ENCODE measurements around the gene CDC7.
"Not testable (repeated sequence)": the region's sequence is repeated elsewhere in the genome, so short reads cannot be mapped to it uniquely, and the experiment has no call there.

Gene CDC7

DNA sequence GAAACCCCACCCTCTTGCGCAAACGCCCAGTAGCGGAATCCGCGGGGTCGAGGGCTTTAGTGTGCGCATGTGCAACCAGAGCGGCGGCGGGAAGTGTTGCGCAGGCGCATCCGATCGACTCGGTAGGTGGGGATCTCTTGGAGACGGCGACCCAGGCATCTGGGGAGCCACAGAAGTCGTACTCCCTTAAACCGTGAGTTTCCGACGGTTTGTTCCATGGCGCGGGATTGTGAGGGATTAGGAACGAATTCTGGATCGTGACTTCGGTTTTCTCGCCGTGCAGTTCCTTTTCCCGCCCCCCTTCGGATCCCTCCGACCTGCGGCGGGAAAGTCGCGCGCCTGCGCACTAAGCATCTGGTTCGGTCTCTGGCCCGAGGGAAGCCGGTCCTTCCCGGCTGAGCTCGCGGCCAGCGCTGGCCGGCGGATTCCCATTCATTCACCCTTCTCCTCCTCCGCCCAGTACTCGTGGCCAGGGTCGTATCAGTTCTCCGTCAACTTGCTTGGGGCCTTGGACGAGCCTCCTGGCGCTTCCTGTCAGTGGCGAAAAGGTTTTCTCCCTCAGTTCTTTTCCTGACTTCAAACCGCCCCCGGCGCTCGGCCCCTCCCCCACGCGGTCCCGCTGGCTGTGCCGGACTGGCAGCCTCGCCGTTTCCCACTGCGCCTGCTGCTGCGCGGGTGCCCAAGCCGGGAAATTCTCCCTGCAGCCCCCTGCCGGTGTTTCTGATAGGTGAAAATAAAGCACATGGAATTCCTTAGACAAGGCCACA is at the start of gene CDC7:
TSS of gene CDC7 (plus strand) at position 96 of the 767 bp plus-strand sequence. CDS start 866 bp downstream, outside the sequence.
- H3K9ac ChIP-seq (ENCODE audit: insufficient read length, low read depth): peak within 1 kb of the TSS; percentile 95
- H3K27me3 ChIP-seq (ENCODE audit: insufficient read depth, insufficient read length): no peaks in the 10 kb centered on the region
- peak within 1 kb of the TSS; percentile 87 for H3K4me3 ChIP-seq (ENCODE audit: insufficient read length, low read depth)
- DNase-seq (ENCODE audit: low read depth, low spot score): peak; percentile 92
- peaks cover 28% of the 10 kb centered on the region for H3K36me3 ChIP-seq (ENCODE audit: insufficient read depth, insufficient read length, low read length)
- no peaks in the 10 kb centered on the region for H3K9me3 ChIP-seq (ENCODE audit: insufficient read depth, low read length)
- H3K4me1 ChIP-seq (ENCODE audit: insufficient read depth, insufficient read length): no peaks in the 10 kb centered on the region
- TF ChIP-seq SUZ12 (IDR thresholded peaks at IDR 0.05; ENCODE audit: extremely low read depth, insufficient read depth, insufficient read length) (no peak), YY1 (IDR thresholded peaks at IDR 0.05; ENCODE audit: insufficient read depth, insufficient read length) (no peak), ZNF274 (IDR thresholded peaks at IDR 0.05; ENCODE audit: low read depth, low read length) (no peak)

DNA sequence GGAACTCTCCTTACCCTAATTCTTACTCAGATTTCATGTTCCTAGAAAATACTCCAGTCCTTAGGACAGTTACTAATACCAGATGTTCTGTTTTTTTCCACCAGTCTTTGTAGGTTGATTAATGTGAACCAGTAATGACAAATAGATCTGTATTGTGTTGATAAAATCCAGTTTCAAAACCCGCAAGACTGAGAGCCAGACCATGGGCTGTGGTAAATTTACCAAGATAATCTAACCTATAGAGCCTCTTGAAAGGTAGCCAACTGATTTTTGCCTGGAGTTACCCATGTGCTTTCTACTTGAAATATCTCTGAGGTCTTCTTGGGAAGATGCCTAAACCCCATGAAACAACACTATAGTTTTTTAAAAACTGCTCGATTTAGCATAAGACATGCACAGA is 46.5 kb upstream of the CDC7 start:
- Histone ChIP-seq H3K9me3 (ENCODE audit: insufficient read depth, low read length) (no peaks in the 10 kb centered on the region), H3K9ac (ENCODE audit: insufficient read length, low read depth) (no peak overlapping the region), H3K4me3 (ENCODE audit: insufficient read length, low read depth) (no peak overlapping the region), H3K27me3 (ENCODE audit: insufficient read depth, insufficient read length) (no peaks in the 10 kb centered on the region), H3K36me3 (ENCODE audit: insufficient read depth, insufficient read length, low read length) (no peaks in the 10 kb centered on the region), H3K4me1 (ENCODE audit: insufficient read depth, insufficient read length) (no peaks in the 10 kb centered on the region)
- TF ChIP-seq SUZ12 (IDR thresholded peaks at IDR 0.05; ENCODE audit: extremely low read depth, insufficient read depth, insufficient read length) (no peak), YY1 (IDR thresholded peaks at IDR 0.05; ENCODE audit: insufficient read depth, insufficient read length) (no peak), ZNF274 (IDR thresholded peaks at IDR 0.05; ENCODE audit: low read depth, low read length) (no peak)
- DNase-seq (ENCODE audit: low read depth, low spot score): no peak

- Histone ChIP-seq H3K9ac (ENCODE audit: insufficient read length, low read depth) (no peak overlapping the region), H3K4me3 (ENCODE audit: insufficient read length, low read depth) (no peak overlapping the region), H3K36me3 (ENCODE audit: insufficient read depth, insufficient read length, low read length) (no peaks in the 10 kb centered on the region), H3K9me3 (ENCODE audit: insufficient read depth, low read length) (no peaks in the 10 kb centered on the region), H3K27me3 (ENCODE audit: insufficient read depth, insufficient read length) (no peaks in the 10 kb centered on the region), H3K4me1 (ENCODE audit: insufficient read depth, insufficient read length) (no peaks in the 10 kb centered on the region)
- DNase-seq (ENCODE audit: low read depth, low spot score): no peak
- no peak for TF ChIP-seq SUZ12 (IDR thresholded peaks at IDR 0.05; ENCODE audit: extremely low read depth, insufficient read depth, insufficient read length)
- no peak for TF ChIP-seq YY1 (IDR thresholded peaks at IDR 0.05; ENCODE audit: insufficient read depth, insufficient read length)
- TF ChIP-seq ZNF274 (IDR thresholded peaks at IDR 0.05; ENCODE audit: low read depth, low read length): no peak
Measured at GRCh38 chr1:91455334-91455733, 45.3 kb upstream of the CDC7 start.

DNA sequence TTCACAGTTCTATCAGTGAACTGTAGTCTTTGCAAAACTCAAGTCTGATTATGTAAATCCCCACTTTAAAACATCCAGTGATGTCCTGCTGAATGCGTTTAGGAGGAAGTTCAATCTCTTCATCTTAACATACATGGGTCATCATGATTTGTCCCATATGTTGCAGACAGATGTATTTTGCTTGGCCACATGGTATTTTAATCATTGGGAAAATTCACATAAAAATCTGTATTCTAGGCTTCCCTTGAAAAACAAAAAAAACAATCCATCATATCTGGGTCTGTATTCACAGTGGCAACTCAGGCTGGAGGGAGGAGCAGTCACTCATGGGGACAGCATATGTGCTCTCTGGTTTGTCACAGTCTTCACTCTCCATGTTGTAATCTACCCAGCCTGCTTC is 44.8 kb upstream of the CDC7 start:
- H3K9me3 ChIP-seq (ENCODE audit: insufficient read depth, low read length): no peaks in the 10 kb centered on the region
- no peak for TF ChIP-seq ZNF274 (IDR thresholded peaks at IDR 0.05; ENCODE audit: low read depth, low read length)
- no peak for TF ChIP-seq SUZ12 (IDR thresholded peaks at IDR 0.05; ENCODE audit: extremely low read depth, insufficient read depth, insufficient read length)
- no peak for TF ChIP-seq YY1 (IDR thresholded peaks at IDR 0.05; ENCODE audit: insufficient read depth, insufficient read length)
- H3K9ac ChIP-seq (ENCODE audit: insufficient read length, low read depth): no peak overlapping the region

DNA sequence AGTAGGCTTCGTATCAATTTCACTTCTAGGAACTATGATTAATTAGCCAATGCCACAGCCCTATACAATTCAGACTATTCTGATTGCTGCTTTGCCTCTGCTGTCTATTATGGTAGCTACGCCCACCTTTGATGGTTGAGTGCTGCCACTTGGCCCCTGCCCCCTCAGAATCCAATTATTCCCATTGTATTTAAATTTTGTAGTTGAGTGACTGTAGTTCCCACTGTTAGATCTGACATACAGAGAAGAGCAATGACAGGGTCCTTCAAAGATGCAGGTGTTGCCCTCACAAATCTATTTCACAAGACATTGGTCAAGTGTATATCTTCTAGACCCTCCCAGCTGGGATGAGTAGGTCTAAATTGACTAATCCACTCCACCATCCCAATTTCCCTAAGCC is 35.3 kb upstream of the CDC7 start:
- H3K4me3 ChIP-seq (ENCODE audit: insufficient read length, low read depth); H3K9ac ChIP-seq (ENCODE audit: insufficient read length, low read depth); H3K36me3 ChIP-seq (ENCODE audit: insufficient read depth, insufficient read length, low read length); H3K27me3 ChIP-seq (ENCODE audit: insufficient read depth, insufficient read length); DNase-seq (ENCODE audit: low read depth, low spot score); H3K4me1 ChIP-seq (ENCODE audit: insufficient read depth, insufficient read length): not testable (repeated sequence)
- peaks cover 18% of the 10 kb centered on the region; the same call in 1 of the 2 replicates for H3K9me3 ChIP-seq (ENCODE audit: insufficient read depth, low read length)

More for the DNA sequence above, 44.8 kb upstream of the CDC7 start:
- Histone ChIP-seq H3K4me1 (ENCODE audit: insufficient read depth, insufficient read length) (no peaks in the 10 kb centered on the region), H3K36me3 (ENCODE audit: insufficient read depth, insufficient read length, low read length) (no peaks in the 10 kb centered on the region), H3K4me3 (ENCODE audit: insufficient read length, low read depth) (no peak overlapping the region), H3K27me3 (ENCODE audit: insufficient read depth, insufficient read length) (no peaks in the 10 kb centered on the region)
- no peak for DNase-seq (ENCODE audit: low read depth, low spot score)

DNA sequence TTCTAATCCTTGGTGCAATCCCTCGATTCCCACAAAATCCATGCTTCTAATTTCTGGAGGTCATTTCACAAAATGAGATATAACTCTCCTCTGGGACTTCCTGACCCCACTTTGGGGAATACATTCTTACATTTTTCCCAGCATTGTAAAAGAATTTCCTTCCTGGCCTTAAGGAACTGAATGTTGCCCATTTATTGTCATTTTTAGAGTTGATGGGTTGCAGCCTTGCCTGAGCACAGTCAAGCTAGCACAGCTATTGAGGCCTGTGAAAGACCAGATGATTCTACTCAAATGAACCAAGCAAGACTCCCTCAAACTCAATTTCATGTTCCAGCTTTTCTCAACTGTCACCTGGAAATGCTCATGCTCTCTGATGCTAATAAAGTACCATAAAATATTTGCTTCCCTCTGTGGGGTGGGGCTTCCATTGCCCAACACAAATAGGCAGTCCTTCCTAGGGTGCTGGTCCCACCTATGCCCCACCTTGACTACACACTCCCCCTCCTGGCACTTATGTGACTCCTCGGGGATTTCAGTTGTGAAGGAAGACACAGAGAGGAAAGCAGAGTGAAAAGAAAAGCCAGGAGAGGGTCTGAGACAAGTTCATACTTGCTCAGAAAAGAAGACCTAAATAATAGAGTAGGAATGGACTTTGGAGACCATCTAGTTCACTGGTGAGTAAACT is 24.0 kb upstream of the CDC7 start:
- H3K4me1 ChIP-seq (ENCODE audit: insufficient read depth, insufficient read length): no peaks in the 10 kb centered on the region

DNA sequence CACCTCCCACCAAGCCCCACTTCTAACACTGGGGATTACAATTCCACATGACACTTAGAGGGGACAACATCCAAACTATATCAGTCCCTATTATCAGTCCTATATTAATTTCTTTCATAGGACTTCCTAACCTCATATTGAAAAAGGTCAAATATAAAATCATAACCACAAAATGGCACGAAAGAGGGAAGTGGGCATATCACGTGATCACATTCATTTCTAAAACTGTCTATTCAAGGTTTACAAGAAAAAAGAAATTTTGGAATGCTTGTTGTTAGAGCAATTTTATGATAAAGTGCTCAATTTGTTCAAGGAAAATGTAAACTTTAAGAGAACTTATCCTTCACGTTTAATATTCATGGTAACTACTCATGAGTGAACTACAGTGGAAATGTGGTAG is 13.2 kb upstream of the CDC7 start:
- Histone ChIP-seq H3K9ac (ENCODE audit: insufficient read length, low read depth) (no peak overlapping the region), H3K27me3 (ENCODE audit: insufficient read depth, insufficient read length) (no peaks in the 10 kb centered on the region), H3K4me1 (ENCODE audit: insufficient read depth, insufficient read length) (no peaks in the 10 kb centered on the region), H3K4me3 (ENCODE audit: insufficient read length, low read depth) (no peak overlapping the region), H3K36me3 (ENCODE audit: insufficient read depth, insufficient read length, low read length) (no peaks in the 10 kb centered on the region), H3K9me3 (ENCODE audit: insufficient read depth, low read length) (peaks cover 14% of the 10 kb centered on the region)
- no peak for DNase-seq (ENCODE audit: low read depth, low spot score)
- TF ChIP-seq ZNF274 (IDR thresholded peaks at IDR 0.05; ENCODE audit: low read depth, low read length): no peak
- no peak for TF ChIP-seq YY1 (IDR thresholded peaks at IDR 0.05; ENCODE audit: insufficient read depth, insufficient read length)
- TF ChIP-seq SUZ12 (IDR thresholded peaks at IDR 0.05; ENCODE audit: extremely low read depth, insufficient read depth, insufficient read length): no peak

More for the DNA sequence above, 24.0 kb upstream of the CDC7 start:
- Histone ChIP-seq H3K9ac (ENCODE audit: insufficient read length, low read depth) (no peak overlapping the region), H3K27me3 (ENCODE audit: insufficient read depth, insufficient read length) (no peaks in the 10 kb centered on the region), H3K36me3 (ENCODE audit: insufficient read depth, insufficient read length, low read length) (no peaks in the 10 kb centered on the region), H3K4me3 (ENCODE audit: insufficient read length, low read depth) (no peak overlapping the region), H3K9me3 (ENCODE audit: insufficient read depth, low read length) (no peaks in the 10 kb centered on the region)
- TF ChIP-seq YY1 (IDR thresholded peaks at IDR 0.05; ENCODE audit: insufficient read depth, insufficient read length): no peak
- TF ChIP-seq ZNF274 (IDR thresholded peaks at IDR 0.05; ENCODE audit: low read depth, low read length): no peak
- TF ChIP-seq SUZ12 (IDR thresholded peaks at IDR 0.05; ENCODE audit: extremely low read depth, insufficient read depth, insufficient read length): no peak
- DNase-seq (ENCODE audit: low read depth, low spot score): no peak

Data from NT2/D1 (cell line).